ENCODE results near the gene CNTN5. TPM values are rescaled to one million over a fixed set of nuclear protein-coding genes. Genes with fewer than 3 reads are reported as not detected.

CNTN5 gene
- total RNA-seq, 2 experiments from 2014 or later: not detected

GRCh38 chr11:100105982-100106358, 1085.2 kb downstream of the CNTN5 start:
- Mint-ChIP-seq H3K36me3 (ENCODE audit: low read depth) (no peaks in the 10 kb centered on the region), H3K9me3 (peaks cover 4% of the 10 kb centered on the region), H3K4me1 (ENCODE audit: low read depth) (no peaks in the 10 kb centered on the region), H3K4me3 (no peak overlapping the region), H3K27me3 (no peaks in the 10 kb centered on the region), H3K27ac (no peak overlapping the region)
- DNase-seq: no peak
- ATAC-seq: no peak
- CTCF ChIA-PET: no interaction called here
- intact Hi-C loops (cut with micrococcal nuclease): no loop called here
- TF ChIP-seq CTCF (IDR thresholded peaks at IDR 0.05): no peak
- POLR2A ChIA-PET: no interaction called here

- no peak overlapping the region for H3K4me3 Mint-ChIP-seq
- no peaks in the 10 kb centered on the region for H3K4me1 Mint-ChIP-seq (ENCODE audit: low read depth)
- CTCF ChIA-PET: no interaction called here
- H3K9me3 Mint-ChIP-seq: peaks cover 1% of the 10 kb centered on the region
- no peaks in the 10 kb centered on the region for H3K36me3 Mint-ChIP-seq (ENCODE audit: low read depth)
- DNase-seq: no peak
- no peak for ATAC-seq
- H3K27ac Mint-ChIP-seq: no peak overlapping the region
- intact Hi-C loops (cut with micrococcal nuclease): no loop called here
- POLR2A ChIA-PET: no interaction called here
- H3K27me3 Mint-ChIP-seq: no peaks in the 10 kb centered on the region
- no peak for TF ChIP-seq CTCF (IDR thresholded peaks at IDR 0.05)
Observed at GRCh38 chr11:100119176-100119575, 1098.4 kb downstream of the CNTN5 start.

GRCh38 chr11:100133114-100133513, 1112.4 kb downstream of the CNTN5 start:
- Mint-ChIP-seq H3K27me3 (no peaks in the 10 kb centered on the region), H3K27ac (no peak overlapping the region), H3K9me3 (peaks cover 13% of the 10 kb centered on the region), H3K4me3 (no peak overlapping the region), H3K36me3 (ENCODE audit: low read depth) (no peaks in the 10 kb centered on the region), H3K4me1 (ENCODE audit: low read depth) (no peaks in the 10 kb centered on the region)
- DNase-seq (no peak), ATAC-seq (no peak)
- intact Hi-C loops (cut with micrococcal nuclease): no loop called here
- no peak for TF ChIP-seq CTCF (IDR thresholded peaks at IDR 0.05)
- CTCF ChIA-PET: no interaction called here
- POLR2A ChIA-PET: no interaction called here

GRCh38 chr11:100141201-100141600, 1120.5 kb downstream of the CNTN5 start:
- no peaks in the 10 kb centered on the region for H3K36me3 Mint-ChIP-seq (ENCODE audit: low read depth)
- DNase-seq: no peak
- ATAC-seq: no peak
- intact Hi-C loops (cut with micrococcal nuclease): no loop called here
- ChIA-PET POLR2A (no interaction called here), CTCF (no interaction called here)
- no peak overlapping the region for H3K4me3 Mint-ChIP-seq
- H3K27me3 Mint-ChIP-seq: no peaks in the 10 kb centered on the region
- no peak overlapping the region for H3K27ac Mint-ChIP-seq
- peaks cover 2% of the 10 kb centered on the region for H3K9me3 Mint-ChIP-seq
- no peaks in the 10 kb centered on the region for H3K4me1 Mint-ChIP-seq (ENCODE audit: low read depth)
- no peak for TF ChIP-seq CTCF (IDR thresholded peaks at IDR 0.05)

GRCh38 chr11:100151944-100152343, 1131.2 kb downstream of the CNTN5 start:
- ChIA-PET POLR2A (no interaction called here), CTCF (no interaction called here)
- Mint-ChIP-seq H3K36me3 (ENCODE audit: low read depth) (no peaks in the 10 kb centered on the region), H3K4me3 (no peak overlapping the region), H3K27me3 (no peaks in the 10 kb centered on the region), H3K9me3 (no peaks in the 10 kb centered on the region), H3K27ac (no peak overlapping the region), H3K4me1 (ENCODE audit: low read depth) (no peaks in the 10 kb centered on the region)
- no peak for DNase-seq
- intact Hi-C loops (cut with micrococcal nuclease): no loop called here
- no peak for ATAC-seq
- no peak for TF ChIP-seq CTCF (IDR thresholded peaks at IDR 0.05)

All from activated CD8-positive, alpha-beta T cell treated with anti-CD3 and anti-CD28 coated beads for 36 hours (primary cell).